IMR-90 (cell line): Measurements from ENCODE around the gene NBPF11.
"Not testable (repeated sequence)": the region's sequence is repeated elsewhere in the genome, so short reads cannot be mapped to it uniquely, and the experiment has no call there.

Source experiments
- CTCF ChIP-seq: conservative IDR thresholded peaks from 2 replicates; pipeline ENCODE4 v1.5.1; 2012; ENCODE audit warnings: mild to moderate bottlenecking, low read depth, low read length, improper control_type of control experiment
- ELK1 ChIP-seq: fragments of 150-350 bp; IDR thresholded peaks from 2 replicates; pipeline ENCODE4 v1.6.1; 2016; ENCODE audit warnings: low read depth, mild to moderate bottlenecking, low read length, moderate library complexity, borderline replicate concordance
- FOS ChIP-seq: fragments of 150-350 bp; IDR thresholded peaks from 2 replicates; pipeline ENCODE4 v1.6.1; 2016; ENCODE audit warnings: low read depth, low read length
- MAZ ChIP-seq: IDR thresholded peaks from 2 replicates; pipeline ENCODE4 v1.6.1; 2012; ENCODE audit warnings: low read depth, mild to moderate bottlenecking, low read length, improper control_type of control experiment, moderate library complexity, borderline replicate concordance
- POLR2A ChIP-seq: IDR thresholded peaks from 2 replicates; pipeline ENCODE4 v1.6.1; 2012; ENCODE audit warnings: mild to moderate bottlenecking, low read depth, low read length
- RAD21 ChIP-seq: IDR thresholded peaks from 2 replicates; pipeline ENCODE4 v1.6.1; 2012; ENCODE audit warnings: low read length, improper control_type of control experiment
- RFX5 ChIP-seq: IDR thresholded peaks from 2 replicates; pipeline ENCODE4 v1.8.0; 2012; ENCODE audit warnings: low read depth, mild to moderate bottlenecking, low read length, moderate library complexity

- not testable (repeated sequence) for TF ChIP-seq ELK1, RAD21, CTCF, FOS, RFX5, POLR2A, MAZ
These were observed 714 bp upstream of the NBPF11 start for GRCh38 chr1:148152795-148153194.
